DND-41 (cell line): ENCODE results near the gene CCR1.

Experiments used
- EZH2 ChIP-seq: IDR thresholded peaks from 3 replicates; pipeline ENCODE4 v1.6.1; 2012; ENCODE audit warnings: borderline replicate concordance, low read depth, mild to moderate bottlenecking, moderate library complexity, low read length, inconsistent platforms; ENCODE audit not compliant: severe bottlenecking
- TF ChIP-seq, protein P1 (sequence below): IDR thresholded peaks from 2 replicates; pipeline ENCODE4 v1.5.1; 2012; ENCODE audit warnings: borderline replicate concordance, low read length, moderate library complexity, mild to moderate bottlenecking; ENCODE audit not compliant: poor library complexity, severe bottlenecking; ENCODE audit errors: extremely low read depth

DNA sequence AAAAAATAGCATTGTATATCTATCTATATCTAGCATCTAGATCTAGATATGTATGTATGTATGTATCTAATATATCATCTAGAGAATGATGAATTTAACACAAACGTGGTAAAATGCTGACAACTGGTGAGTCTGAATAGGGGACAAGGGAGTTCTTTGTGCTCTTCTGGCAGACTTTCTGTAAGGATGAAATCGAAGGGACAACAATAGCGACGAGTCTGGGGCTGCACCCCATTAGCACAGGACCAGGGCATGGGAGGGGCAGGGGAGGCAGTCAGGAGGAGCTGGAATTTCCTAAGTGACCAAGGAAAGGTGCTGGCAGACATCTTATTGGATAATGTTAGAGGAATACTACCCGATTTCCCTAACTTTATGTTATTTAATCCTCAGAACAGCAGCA is 7.9 kb downstream of the CCR1 start:
- TF ChIP-seq, protein P1, sequence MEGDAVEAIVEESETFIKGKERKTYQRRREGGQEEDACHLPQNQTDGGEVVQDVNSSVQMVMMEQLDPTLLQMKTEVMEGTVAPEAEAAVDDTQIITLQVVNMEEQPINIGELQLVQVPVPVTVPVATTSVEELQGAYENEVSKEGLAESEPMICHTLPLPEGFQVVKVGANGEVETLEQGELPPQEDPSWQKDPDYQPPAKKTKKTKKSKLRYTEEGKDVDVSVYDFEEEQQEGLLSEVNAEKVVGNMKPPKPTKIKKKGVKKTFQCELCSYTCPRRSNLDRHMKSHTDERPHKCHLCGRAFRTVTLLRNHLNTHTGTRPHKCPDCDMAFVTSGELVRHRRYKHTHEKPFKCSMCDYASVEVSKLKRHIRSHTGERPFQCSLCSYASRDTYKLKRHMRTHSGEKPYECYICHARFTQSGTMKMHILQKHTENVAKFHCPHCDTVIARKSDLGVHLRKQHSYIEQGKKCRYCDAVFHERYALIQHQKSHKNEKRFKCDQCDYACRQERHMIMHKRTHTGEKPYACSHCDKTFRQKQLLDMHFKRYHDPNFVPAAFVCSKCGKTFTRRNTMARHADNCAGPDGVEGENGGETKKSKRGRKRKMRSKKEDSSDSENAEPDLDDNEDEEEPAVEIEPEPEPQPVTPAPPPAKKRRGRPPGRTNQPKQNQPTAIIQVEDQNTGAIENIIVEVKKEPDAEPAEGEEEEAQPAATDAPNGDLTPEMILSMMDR, result no peak
- TF ChIP-seq EZH2, result no peak
